Mucosa of gallbladder (tissue), 1 donor: ENCODE data around the gene HMG20A. TPM values are rescaled to one million over a fixed set of nuclear protein-coding genes. Genes with fewer than 3 reads are reported as not detected.

Experiments used
- DNase-seq: peaks from one replicate; pipeline ENCODE4 v3.0.0-alpha.2; 2020; ENCODE audit warnings: low spot score
- total RNA-seq: library from RNA; stranded (reverse); gene quantifications from one replicate; pipeline ENCODE4 v1.2.1, GENCODE V29; 2021
- donor health status: DM: no; HTN: no; CAD: no.

HMG20A gene
- total RNA-seq, 1 donor from 2014 or later: 36.6 TPM

DNA sequence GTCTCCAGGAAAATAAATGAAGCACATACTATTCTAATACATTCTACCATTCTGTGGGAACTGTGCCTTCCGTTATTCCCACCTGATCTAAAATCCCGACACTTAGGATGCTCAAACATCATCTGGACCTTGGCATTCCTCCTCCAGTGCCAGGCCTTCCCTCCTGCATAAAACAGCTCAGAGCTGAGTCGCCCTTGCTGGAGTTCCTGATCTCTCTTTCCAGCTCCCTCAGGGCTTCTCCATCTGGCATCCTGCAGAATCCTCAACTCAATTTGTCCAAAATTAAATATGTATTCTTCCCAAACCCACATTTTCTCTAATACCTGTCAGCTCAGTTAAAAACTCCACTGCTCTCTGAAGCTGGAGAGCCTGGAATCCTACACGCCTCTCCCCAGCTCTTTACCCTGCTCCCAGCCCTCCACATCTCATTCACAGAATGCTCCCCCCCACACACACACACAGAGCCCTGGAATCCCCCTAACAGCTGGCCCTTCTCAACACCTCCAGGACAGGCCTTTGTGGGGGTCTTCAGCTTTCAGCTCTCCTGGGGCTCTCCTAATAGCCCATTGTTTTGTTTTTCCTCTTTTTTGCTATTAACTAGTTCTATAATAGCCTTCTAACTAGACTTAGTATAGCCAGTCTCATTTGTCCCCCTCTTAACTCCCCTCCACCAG lies 78.5 kb downstream of the HMG20A start:
- DNase-seq: no peak

DNA sequence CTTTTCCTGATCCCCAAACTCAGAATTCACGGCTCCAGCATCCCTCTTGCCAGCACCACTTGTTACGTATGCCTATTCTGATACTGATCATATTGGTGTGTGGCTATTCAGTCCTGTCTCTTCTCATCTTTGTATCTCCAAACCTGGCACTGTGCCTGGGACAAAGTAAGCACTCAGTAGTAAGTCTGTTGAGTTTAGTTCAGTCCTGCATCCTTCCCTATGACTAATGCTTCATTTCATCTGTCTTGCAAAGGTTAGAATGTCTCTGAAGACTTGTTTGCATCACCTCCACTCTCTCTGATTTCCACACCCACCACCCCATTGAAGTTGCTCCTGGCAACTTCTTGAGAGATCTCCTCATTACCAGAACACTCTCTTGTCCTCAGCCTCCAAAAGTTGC lies 80.3 kb downstream of the HMG20A start:
- no peak for DNase-seq

DNA sequence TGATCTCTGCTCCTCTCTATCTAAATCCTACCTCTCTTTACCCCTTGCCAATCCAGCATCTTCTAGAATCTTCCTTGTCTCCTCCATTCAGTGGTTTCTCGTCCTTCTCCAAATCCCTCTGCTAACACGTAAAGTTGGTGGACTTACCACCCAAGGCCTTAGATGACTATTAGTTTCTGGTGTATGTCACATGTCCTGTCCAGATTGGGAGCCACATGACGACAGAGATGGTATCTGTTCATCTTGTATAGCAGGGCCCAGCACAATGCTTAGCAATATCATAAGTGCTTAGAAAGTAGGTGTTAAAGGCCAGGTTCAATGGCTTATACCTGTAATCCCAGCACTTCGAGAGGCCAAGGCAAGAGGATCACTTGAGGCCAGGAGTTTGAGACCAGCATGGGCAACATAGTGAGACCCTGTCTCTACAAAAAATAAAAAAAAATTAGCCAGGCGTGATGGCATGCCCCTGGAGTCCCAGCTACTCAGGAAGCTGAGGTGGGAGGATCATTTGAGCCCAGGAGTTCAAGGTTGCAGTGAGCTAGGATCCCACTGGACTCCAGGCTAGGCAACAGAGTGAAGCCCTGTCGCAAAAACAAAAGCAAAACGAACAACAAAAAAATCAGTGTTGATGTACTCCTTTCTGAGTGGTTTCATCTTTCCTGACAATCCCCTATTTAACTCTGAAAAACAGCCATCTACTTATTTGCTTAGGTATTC lies 81.8 kb downstream of the HMG20A start:
- no peak for DNase-seq

DNA sequence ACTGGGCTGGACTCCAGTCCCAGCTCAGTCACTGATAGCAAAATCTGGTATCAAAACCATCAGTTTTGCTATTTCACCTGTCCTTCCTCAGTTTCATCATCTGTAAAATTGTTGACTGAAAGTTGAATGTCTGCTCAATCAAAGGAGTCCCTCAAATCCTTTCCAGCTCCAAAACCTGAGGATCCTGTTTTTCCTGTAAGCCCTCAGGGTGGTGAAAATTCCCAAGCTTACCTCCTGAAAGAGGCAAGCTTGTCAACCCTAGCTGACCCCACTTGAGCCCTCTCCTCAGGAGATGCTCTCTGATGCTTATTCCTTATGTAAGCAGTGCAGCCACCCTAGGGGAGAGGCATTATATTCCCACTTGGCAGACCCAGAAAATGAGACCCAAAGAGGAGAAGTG lies 82.6 kb downstream of the HMG20A start:
- DNase-seq: no peak

DNA sequence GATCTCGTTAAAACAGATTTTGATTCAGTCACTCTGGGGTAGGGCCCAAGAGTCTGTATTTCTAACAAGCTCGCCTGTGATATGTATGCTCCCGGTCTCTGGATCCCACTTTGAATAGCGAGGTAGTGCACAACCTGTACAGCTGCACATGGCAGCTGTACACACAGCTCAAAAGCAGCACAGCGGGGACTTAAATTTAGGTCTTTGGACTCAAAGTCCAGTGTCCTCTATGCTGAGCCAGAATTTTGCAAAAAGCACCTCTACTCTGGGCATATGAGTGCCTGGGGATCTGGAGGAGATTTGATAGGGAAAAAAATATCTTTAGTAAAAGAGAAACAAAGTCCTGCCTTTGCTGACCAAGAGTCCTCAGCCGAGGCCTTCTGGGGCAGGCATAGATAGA lies 83.1 kb downstream of the HMG20A start:
- no peak for DNase-seq

DNA sequence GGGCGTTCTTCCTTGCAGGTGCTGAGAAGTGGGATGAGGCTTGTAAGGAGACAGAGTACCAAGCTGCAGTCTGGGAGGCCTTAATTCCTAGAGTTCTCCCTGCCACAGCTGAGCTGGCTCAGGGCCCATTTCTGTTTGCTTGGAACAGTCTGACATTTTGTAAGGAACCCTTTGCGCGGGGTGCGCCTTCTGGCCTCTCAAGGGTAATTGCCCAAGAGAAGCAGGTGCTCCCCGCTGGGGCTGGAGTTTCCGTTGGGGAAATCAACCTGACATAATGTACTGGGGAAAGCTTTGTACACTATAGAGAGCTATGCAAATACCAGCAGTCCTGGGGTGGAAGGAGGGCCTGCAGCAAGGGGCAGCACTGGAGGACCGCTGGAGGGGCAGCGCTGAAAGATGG lies 83.6 kb downstream of the HMG20A start:
- no peak for DNase-seq

DNA sequence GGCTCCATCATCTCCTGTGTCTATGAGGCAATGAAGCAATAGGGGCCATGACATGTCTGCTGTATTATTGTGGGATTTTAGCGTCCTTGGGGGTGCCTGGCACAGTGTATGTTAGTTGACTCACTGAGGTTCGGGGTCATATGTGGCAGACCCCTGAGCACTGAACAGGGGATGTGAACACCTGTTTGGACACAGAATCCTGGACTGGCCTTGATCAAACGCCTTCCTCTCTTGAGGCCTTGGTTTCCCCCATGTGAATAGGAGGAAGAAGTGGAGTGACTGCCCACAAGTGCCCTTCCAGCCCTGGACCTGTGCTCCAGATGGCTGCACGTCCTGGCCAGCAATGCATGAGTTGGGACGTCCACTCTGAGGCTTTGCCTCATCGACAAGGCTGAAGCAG lies 84.2 kb downstream of the HMG20A start:
- DNase-seq: no peak

DNA sequence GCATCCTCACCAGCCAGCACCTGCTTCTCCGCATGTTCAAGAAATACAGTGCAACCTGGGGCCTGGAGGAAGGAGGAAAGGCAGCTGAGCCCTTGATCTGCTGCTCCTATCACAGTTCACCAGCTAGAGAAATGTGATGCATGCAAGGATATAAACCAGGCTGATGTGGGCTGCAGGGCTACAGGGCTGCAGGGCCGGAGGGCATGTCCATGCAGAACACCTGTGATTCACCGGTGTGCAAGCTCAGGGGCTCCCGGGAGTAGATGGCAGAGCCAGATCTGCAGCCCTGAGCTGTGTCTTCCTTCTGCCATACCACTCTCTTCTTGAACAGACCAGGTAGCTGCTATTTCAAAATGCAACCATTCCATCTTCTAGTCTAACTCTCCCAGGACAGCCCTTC lies 84.9 kb downstream of the HMG20A start:
- DNase-seq: no peak

DNA sequence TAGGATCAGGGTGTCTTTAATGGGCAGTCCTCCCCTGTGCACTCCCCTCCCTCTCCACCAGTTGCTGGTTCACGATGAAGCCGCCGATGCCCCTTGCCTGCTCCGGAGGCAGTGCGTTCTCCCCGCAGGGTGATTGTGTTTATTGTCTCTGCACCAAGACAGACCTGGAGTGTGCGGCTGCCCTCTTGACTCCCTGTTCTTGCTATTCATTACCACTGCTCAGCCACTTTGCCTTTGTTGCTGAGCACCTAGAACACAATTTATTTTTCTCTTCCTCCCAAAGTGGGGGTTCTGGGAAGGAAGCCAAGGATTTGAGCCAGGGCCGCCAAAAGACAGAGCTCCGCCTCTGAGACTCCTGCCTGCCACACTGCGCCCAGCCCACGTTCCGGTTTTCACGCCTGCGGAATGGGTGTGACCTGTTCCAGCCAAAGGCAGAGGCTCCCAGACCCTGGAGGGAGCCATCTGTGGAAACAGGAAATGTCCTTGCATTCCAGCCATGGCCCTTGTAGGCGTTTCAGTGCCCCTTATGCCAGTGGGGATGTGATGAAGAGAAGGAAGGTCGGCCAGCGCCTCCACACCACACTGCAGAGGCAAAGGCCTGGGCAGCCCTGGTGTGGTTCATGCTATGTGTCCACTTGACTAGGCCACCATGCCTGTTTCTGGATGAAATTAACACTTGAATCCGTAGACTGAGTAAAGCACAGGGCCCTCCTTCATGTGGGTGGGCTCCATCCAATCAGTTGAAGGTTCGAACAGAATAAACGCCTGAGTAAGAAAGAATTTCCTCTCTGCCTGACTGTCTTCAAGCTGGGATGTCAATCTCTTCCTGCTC lies 85.8 kb downstream of the HMG20A start:
- peak; percentile 78 for DNase-seq

DNA sequence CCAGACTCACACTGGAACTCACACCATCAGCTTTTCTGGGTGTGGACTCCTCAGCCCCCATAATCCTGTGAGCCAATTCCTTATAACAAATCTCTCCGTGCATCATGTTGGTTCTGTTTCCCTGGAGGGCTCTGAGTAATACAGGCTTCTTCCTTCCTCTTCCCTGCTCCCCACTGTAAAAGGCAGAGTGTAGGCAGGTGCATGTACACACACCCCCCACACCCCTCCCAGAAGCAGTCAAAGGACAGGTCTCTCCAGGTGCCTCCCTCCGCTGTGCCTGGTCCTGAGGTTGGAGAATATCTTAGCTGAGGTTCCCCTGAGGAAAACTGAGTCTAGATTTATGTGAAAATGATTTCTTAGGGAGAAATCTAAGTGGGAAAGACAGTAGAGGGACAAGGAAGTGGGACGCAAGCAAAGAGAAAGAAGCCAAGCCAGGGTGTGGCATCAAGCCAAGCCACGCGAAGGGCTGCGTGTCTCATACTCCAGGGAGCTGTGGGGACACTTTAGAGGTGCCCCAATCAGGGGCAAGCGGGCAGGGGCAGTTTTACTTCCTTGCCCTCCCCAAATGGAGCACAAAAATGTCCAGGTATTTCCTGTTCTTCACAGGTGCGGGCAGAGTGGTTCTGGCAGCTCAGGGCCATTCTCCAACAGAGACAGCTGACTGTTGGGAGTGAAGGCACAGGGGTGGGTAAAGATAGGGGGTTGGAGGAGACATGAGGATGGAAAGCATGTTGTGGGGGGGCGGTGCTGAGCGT lies 86.6 kb downstream of the HMG20A start:
- peak; percentile 54 for DNase-seq

DNA sequence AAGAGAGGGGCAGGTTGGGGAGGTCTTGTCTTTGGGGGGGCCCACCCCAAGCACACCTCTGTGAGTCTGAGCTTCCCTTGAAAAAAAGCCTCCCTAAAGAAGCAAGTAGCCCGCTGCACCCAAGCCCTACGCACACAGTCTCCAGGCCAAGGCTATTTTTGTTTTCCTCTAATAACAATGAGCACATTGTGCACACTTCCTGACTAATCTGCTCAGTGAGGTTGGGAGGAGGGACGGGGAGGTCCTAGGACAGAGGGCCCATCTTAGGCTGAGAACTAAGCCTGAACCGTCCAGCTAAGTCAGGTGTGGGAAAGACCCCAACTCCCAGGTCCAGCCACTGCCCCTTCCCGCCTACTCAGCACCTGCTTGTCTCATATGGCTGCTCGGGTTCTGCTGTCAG lies 87.2 kb downstream of the HMG20A start:
- DNase-seq: peak; percentile 40

DNA sequence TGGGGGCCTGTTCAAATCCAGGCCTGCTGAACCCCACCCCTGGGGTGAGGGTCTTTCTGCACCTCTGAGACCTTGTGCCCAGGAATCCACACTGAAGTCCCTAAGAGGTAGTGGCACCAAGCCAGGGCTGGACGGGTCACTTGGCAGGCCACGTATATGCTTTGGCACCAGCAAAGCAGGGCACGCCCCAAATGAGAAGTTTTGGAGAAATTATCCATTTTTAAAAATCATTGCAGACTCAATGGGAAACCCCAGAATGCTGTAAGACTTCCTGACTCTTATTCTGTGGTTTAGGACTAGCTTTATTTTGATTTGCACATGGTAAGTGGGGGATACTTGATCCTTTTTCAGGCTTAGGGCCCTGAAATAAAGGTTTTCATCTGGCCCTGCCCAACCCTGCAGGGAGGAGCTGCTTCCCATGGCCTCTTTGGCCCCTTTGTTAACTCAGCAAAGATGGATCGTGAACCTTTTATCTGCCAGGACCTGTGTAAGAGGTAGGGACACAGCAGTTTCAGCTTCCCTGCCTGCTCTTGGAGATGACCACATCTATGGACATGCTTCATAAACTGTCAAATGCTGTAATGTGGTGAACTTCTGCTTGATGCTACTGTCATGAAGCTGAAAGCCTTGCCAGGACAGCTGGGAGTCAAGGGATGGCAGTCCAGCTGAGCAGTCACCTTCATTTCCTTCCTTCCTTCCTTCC lies 88.0 kb downstream of the HMG20A start:
- no peak for DNase-seq

DNA sequence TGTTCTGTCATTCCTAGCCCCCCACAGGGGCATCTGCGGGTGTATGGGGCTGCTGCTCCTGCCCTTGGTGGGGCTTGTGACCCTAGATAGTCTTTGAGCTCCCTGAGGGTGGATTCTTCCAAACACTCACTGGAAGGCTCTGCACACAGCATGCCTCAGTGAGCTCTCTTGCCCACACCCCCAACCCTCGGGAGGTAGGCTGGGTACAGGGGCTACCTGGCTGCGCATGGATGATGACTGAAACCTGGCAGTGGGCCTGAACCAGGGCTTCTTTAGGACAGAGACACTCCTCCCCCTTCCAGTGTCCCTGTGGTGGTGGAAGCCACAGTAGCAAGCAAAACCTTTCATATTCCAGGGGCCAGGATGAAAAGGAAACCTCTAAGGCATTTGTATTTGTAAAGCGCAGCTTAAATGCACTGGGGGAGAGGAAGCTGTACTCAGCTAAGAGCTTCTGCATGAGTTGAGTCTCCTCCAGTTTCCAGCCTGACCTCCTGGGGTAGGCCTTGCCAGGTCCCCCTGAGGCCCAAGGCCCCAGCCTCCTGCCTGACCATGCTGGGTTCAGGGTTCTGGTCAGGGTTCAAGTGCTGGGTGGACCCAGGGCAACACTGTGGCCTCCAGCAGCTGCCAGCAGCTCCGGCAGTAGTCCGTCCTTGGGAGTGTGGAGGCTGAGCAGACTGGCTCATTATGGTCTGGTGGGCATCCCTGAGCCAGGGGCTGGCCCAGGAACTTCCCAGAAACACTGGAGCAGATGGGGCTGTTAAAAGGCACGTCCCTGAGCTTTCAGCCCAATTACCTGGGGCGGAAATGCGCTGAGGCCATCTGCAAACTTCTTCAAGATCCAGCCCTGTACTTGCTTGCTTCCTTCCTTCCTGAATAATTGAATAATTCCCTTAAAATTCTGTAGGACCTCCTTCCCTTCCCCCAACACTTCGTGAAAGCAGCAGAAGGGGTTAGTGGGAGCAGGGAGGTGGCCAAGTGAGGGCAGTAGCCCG lies 89.7 kb downstream of the HMG20A start:
- no peak for DNase-seq

DNA sequence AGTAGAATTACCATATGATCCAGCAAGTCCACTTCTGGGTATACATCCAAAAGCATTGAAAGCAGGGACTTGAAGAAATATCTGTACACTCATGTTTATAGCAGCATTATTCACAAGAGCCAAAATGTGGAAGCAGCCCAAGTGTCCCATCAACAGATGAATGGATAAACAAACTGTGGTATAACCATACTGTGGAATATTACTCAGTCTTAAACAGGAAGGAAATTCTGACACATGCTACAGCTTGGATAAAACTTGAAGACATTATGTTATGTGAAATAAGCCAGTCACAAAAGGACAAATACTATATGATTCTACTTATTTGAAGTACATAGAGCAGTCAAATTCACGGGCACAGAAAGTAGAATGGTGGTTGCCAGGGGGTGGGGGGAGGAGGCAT lies 91.2 kb downstream of the HMG20A start:
- no peak for DNase-seq

DNA sequence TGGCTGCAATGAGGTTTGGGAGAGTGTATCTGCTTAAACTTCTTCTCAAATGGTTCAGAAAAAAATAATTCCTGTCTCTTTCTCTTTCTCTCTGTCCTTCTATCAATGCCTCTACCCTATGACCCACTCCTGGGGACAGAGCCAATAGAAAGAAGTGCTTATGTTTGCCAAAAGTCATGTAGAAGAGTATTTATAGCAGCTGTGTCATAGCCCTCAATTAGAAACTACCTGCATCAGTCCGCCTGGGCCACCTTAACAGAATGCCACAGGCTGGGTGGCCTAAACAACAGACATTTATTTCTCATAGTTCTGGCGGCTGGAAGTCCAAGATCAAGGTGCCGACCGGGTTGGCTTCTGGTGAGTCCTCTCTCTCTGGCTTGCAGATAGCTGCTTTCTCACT lies 92.5 kb downstream of the HMG20A start:
- DNase-seq: no peak

DNA sequence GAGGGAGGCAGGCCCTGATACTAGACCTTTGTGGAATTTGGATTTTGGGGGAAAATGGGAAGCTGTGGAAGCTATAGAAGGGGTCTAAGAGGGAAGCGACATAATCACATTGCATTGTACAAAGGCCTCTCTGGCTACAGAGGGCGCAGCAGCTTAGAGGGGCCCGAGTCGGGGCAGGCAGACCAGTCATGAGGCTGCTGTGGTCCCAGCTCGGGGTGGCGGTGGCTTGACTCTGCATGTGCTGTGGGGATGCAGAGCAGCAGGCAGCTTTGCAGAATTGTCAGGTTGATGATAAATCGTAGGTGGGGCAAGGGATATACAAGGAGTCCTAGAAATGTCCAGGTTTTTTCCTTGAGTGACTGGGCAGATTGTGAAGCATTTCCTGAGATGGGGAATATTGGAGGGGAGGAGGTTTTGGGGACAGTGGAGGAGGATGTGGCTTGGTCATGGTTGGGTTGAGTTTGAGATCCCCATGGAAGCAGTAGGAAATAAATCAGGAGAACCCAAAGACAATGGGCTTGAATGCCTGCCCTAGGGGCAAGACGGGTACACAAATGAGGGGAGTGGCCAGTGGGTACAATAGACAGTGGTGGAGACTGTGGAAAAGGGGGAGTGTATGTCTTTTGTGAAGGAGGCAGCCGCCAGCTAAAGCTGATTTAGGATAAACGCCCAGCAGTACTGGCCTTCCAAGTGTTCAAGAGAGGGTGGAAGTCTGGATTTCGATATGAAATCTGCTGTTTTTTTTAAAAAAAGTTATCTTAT lies 94.1 kb downstream of the HMG20A start:
- no peak for DNase-seq

DNA sequence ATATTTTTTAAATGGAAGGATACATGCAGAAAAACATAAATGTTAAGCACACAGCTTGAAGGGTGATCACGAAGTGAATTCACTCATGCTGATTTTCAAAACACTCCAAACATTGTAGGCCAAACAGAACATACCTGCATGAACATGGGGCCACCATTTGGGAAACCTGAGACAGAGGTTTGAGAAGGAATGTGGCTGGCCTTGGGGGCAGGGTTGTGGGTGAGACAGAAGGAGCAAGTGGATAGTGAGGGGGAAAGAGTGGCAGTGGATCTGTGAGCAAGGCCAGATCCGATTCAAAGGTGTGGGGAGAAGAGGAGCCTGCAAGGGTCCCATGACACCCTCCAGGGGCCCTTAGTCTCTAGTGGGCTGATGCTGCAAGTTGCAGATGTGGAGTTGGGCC lies 94.9 kb downstream of the HMG20A start:
- no peak for DNase-seq

DNA sequence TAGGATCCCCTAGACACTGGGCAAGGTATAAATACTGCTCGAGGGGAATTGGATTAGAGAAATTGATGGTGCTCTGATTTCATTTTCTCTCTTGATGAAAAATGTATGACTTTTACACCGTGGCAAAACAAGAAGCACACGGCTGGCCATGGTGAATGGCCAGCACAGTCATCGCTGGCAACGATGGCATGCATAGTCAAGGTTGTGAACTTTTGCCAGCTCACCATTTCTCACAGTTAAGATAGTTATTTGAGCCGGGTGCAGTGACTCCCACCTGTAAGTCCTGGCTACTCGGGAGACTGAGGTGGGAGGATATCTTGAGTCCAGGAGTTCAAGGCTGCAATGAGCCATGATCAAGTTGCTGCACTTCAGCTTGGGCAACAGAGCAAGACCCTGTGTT lies 95.4 kb downstream of the HMG20A start:
- DNase-seq: no peak

DNA sequence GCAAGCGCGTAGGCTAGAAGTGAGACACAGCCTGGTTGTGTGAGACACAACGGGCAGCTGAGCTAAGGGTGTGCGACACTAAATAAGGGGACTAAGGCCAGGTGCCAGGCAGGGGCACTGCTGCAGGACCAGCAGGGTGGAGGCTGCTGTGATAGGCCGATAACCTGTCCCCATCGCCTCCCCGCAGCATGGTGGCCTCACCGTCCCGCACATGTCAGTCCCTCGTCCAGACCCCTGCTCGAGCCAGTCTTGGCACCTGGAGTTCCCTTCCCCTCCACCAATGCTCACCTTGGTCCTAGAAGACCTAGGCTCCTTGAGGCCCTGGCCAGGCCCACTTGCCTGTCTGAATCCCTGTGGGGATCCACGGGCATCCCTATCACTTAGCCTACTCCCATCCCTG lies 96.1 kb downstream of the HMG20A start:
- DNase-seq: no peak
